Measurements from ENCODE around the gene NPR2.

DNA sequence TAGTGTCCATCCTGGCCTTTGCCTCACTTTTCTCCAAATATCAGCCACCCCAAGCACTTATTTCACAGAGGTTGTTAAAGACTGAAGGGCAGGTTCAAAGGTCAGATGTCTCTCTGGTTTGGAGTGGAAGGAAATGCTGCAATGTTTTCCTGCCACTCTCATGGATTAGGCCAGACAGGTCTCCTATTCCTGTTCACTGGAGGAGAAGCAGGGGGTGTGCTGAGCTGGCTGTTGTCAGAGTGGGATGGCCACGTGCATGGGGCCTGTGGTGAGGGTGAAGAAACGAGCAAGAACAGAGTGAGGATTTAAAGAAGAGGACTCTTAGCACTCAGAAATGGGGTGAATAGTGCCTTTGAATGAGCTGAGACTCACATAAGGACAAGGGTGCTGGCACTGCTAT is 44.4 kb downstream of the NPR2 start:
- TF ChIP-seq EP300 (IDR thresholded peaks at IDR 0.05) (no peak), POLR2A (IDR thresholded peaks at IDR 0.05) (no peak)
